HG03442 (cell line): Measurements from ENCODE around the gene SRGAP3.
A peak's percentile ranks its signal among the peaks of the same experiment; 100 is the strongest.

Experiments used
- ATAC-seq: cut with Tn5 transposase; IDR thresholded peaks from one replicate; pipeline ENCODE4 v1.9.1; 2021; ENCODE audit warnings: mild to moderate bottlenecking, moderate library complexity; ENCODE audit not compliant: unreplicated experiment

SRGAP3 gene

GRCh38 chr3:9122732-9123364 lies 126.6 kb downstream of the SRGAP3 start:
- ATAC-seq: no peak

GRCh38 chr3:9121366-9122001 lies 128.0 kb downstream of the SRGAP3 start:
- no peak for ATAC-seq

- no peak for ATAC-seq
These were observed 130.1 kb downstream of the SRGAP3 start for GRCh38 chr3:9119331-9119730.

GRCh38 chr3:9118222-9118621 lies 131.2 kb downstream of the SRGAP3 start:
- no peak for ATAC-seq

GRCh38 chr3:9117220-9117619 lies 132.2 kb downstream of the SRGAP3 start:
- ATAC-seq: no peak

- no peak for ATAC-seq
These were observed 133.1 kb downstream of the SRGAP3 start for GRCh38 chr3:9116336-9116735.

- ATAC-seq: no peak
These were observed 134.1 kb downstream of the SRGAP3 start for GRCh38 chr3:9115336-9115735.

- ATAC-seq: no peak
These were observed 136.4 kb downstream of the SRGAP3 start for GRCh38 chr3:9113040-9113439.

- ATAC-seq: no peak
These were observed 137.6 kb downstream of the SRGAP3 start for GRCh38 chr3:9111866-9112265.

- ATAC-seq: no peak
These were observed 138.0 kb downstream of the SRGAP3 start for GRCh38 chr3:9111417-9111816.

- ATAC-seq: no peak
These were observed 138.6 kb downstream of the SRGAP3 start for GRCh38 chr3:9110802-9111201.

GRCh38 chr3:9110316-9110715 lies 139.1 kb downstream of the SRGAP3 start:
- ATAC-seq: no peak

GRCh38 chr3:9109568-9109914 lies 139.9 kb downstream of the SRGAP3 start:
- ATAC-seq: no peak

GRCh38 chr3:9108876-9109567 lies 140.4 kb downstream of the SRGAP3 start:
- ATAC-seq: no peak

GRCh38 chr3:9107738-9108137 lies 141.7 kb downstream of the SRGAP3 start:
- no peak for ATAC-seq

- no peak for ATAC-seq
These were observed 144.0 kb downstream of the SRGAP3 start for GRCh38 chr3:9105421-9105820.

- no peak for ATAC-seq
These were observed 145.3 kb downstream of the SRGAP3 start for GRCh38 chr3:9104121-9104520.

- ATAC-seq: no peak
These were observed 147.0 kb downstream of the SRGAP3 start for GRCh38 chr3:9102240-9102981.

GRCh38 chr3:9101286-9101685 lies 148.2 kb downstream of the SRGAP3 start:
- no peak for ATAC-seq

- ATAC-seq: peak; percentile 88
These were observed 148.9 kb downstream of the SRGAP3 start for GRCh38 chr3:9100513-9100894.

GRCh38 chr3:9099702-9100512 lies 149.5 kb downstream of the SRGAP3 start:
- ATAC-seq: no peak
